ENCODE measurements around the gene MORN1.

The MORN1 gene

GRCh38 chr1:2431518-2431917 lies 40.2 kb upstream of the MORN1 start:
- Histone ChIP-seq H3K36me3 (no peaks in the 10 kb centered on the region), H3K27me3 (no peaks in the 10 kb centered on the region), H3K4me1 (no peaks in the 10 kb centered on the region), H3K9me3 (no peaks in the 10 kb centered on the region), H3K4me3 (ENCODE audit: low read depth, low read length) (no peak overlapping the region)
- TF ChIP-seq, protein P1, sequence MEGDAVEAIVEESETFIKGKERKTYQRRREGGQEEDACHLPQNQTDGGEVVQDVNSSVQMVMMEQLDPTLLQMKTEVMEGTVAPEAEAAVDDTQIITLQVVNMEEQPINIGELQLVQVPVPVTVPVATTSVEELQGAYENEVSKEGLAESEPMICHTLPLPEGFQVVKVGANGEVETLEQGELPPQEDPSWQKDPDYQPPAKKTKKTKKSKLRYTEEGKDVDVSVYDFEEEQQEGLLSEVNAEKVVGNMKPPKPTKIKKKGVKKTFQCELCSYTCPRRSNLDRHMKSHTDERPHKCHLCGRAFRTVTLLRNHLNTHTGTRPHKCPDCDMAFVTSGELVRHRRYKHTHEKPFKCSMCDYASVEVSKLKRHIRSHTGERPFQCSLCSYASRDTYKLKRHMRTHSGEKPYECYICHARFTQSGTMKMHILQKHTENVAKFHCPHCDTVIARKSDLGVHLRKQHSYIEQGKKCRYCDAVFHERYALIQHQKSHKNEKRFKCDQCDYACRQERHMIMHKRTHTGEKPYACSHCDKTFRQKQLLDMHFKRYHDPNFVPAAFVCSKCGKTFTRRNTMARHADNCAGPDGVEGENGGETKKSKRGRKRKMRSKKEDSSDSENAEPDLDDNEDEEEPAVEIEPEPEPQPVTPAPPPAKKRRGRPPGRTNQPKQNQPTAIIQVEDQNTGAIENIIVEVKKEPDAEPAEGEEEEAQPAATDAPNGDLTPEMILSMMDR (IDR thresholded peaks at IDR 0.05; ENCODE audit: low read depth, low read length) = no peak
- no peak for DNase-seq

DNA sequence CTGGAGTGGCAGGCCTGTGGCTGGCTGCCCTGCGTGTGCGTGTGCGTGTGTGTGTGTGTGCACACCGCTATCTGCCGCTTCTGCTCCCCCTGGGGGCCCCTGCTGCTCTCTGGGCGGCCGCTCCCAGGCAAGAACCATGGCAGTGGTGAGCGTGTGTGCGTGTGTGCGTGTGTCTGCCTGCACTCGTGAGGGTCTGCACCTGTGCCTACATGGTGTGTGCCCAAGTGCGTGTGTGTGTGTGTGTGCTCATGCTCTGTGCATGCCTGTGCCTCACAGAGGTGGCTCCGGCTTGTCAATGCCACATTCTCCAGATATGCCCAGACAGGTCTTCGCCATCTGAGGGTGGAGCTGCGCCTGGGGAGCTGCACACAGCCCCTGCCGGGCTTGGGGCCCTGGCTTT lies 39.7 kb upstream of the MORN1 start:
- DNase-seq = no peak
- no peak overlapping the region for H3K4me3 ChIP-seq (ENCODE audit: low read depth, low read length)
- TF ChIP-seq, protein P1 (IDR thresholded peaks at IDR 0.05; ENCODE audit: low read depth, low read length) = no peak
- H3K36me3 ChIP-seq = no peaks in the 10 kb centered on the region
- H3K27me3 ChIP-seq = no peaks in the 10 kb centered on the region
- H3K9me3 ChIP-seq = no peaks in the 10 kb centered on the region
- no peaks in the 10 kb centered on the region for H3K4me1 ChIP-seq

DNA sequence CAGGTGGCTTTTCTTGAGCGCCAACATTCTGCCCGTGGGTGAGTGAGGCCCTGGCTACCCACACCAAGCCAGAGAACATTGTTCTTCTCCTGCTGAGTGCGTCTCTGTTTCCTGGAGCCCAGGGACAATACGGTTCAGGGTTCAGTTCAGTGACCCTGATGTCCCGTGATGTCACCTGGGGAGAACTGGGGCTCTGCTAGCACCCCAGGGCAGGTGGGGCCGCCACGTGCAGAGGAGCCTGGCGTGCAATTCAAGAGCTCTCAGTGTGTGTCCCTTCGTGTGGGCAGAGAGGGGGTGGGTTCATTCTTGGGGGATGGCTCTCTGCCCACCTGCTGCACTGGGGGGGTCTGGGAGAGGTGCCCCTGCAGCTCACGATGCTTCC lies 39.2 kb upstream of the MORN1 start:
- Histone ChIP-seq H3K4me3 (ENCODE audit: low read depth, low read length) (no peak overlapping the region), H3K27me3 (no peaks in the 10 kb centered on the region), H3K9me3 (no peaks in the 10 kb centered on the region), H3K4me1 (no peaks in the 10 kb centered on the region), H3K36me3 (no peaks in the 10 kb centered on the region)
- DNase-seq = no peak
- TF ChIP-seq, protein P1 (IDR thresholded peaks at IDR 0.05; ENCODE audit: low read depth, low read length) = no peak

DNA sequence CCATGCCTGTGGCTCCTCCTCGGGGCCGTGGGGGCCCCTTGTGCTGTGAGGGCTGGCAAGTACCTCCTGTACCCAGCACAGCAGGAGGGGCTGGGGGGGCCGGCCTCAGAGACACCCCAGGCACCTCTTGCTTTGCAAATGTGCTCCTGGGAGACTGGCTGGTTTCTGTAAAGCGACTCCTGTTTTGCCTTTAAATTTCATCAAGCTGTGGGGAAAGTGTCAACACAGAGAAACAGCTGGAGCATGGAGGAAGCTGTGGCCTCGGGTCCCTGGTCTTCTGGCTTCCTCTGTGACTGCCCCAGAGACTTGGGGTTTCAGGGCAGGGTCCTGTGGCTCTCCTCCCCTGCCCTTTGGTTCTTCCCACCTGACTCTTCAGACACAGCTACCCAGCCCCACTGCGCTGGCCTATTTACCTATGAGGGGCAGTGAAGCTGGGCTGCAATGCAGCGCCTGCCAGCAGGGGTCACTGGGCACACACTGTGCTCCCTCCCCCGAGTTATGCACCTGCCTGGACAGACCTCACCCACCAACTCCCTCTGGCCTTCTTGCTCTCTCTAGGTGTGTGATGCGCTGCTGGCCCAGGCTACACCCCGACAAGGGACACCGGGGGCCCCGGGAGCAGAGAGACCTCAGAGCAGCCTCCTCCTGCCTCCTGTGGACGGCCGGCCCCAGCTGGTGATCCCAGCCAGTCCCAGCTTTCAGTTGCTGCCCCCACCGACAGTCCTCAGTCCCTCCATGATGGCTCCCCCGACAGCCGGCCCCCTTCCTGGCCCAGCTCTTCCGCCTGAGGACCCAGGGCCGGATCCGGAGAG lies 38.6 kb upstream of the MORN1 start:
- Histone ChIP-seq H3K27me3 (no peaks in the 10 kb centered on the region), H3K4me1 (no peaks in the 10 kb centered on the region), H3K4me3 (ENCODE audit: low read depth, low read length) (no peak overlapping the region), H3K36me3 (no peaks in the 10 kb centered on the region), H3K9me3 (no peaks in the 10 kb centered on the region)
- no peak for DNase-seq
- TF ChIP-seq, protein P1 (IDR thresholded peaks at IDR 0.05; ENCODE audit: low read depth, low read length) = peak; percentile 17; the same call in 1 of the 2 replicates

GRCh38 chr1:2428490-2428889 lies 37.1 kb upstream of the MORN1 start:
- DNase-seq = no peak
- TF ChIP-seq, protein P1 (IDR thresholded peaks at IDR 0.05; ENCODE audit: low read depth, low read length) = no peak
- Histone ChIP-seq H3K4me1 (no peaks in the 10 kb centered on the region), H3K9me3 (no peaks in the 10 kb centered on the region), H3K4me3 (ENCODE audit: low read depth, low read length) (no peak overlapping the region), H3K36me3 (no peaks in the 10 kb centered on the region), H3K27me3 (no peaks in the 10 kb centered on the region)

GRCh38 chr1:2427976-2428375 lies 36.6 kb upstream of the MORN1 start:
- TF ChIP-seq, protein P1 (IDR thresholded peaks at IDR 0.05; ENCODE audit: low read depth, low read length) = no peak
- no peak overlapping the region for H3K4me3 ChIP-seq (ENCODE audit: low read depth, low read length)
- H3K36me3 ChIP-seq = no peaks in the 10 kb centered on the region
- no peaks in the 10 kb centered on the region for H3K27me3 ChIP-seq
- DNase-seq = no peak
- no peaks in the 10 kb centered on the region for H3K9me3 ChIP-seq
- H3K4me1 ChIP-seq = no peaks in the 10 kb centered on the region

Measured in BE2C (cell line).